ENCODE measurements around the gene THRAP3.
"Not testable (repeated sequence)": the region's sequence is repeated elsewhere in the genome, so short reads cannot be mapped to it uniquely, and the experiment has no call there.

THRAP3 gene, protein sequence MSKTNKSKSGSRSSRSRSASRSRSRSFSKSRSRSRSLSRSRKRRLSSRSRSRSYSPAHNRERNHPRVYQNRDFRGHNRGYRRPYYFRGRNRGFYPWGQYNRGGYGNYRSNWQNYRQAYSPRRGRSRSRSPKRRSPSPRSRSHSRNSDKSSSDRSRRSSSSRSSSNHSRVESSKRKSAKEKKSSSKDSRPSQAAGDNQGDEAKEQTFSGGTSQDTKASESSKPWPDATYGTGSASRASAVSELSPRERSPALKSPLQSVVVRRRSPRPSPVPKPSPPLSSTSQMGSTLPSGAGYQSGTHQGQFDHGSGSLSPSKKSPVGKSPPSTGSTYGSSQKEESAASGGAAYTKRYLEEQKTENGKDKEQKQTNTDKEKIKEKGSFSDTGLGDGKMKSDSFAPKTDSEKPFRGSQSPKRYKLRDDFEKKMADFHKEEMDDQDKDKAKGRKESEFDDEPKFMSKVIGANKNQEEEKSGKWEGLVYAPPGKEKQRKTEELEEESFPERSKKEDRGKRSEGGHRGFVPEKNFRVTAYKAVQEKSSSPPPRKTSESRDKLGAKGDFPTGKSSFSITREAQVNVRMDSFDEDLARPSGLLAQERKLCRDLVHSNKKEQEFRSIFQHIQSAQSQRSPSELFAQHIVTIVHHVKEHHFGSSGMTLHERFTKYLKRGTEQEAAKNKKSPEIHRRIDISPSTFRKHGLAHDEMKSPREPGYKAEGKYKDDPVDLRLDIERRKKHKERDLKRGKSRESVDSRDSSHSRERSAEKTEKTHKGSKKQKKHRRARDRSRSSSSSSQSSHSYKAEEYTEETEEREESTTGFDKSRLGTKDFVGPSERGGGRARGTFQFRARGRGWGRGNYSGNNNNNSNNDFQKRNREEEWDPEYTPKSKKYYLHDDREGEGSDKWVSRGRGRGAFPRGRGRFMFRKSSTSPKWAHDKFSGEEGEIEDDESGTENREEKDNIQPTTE

DNA sequence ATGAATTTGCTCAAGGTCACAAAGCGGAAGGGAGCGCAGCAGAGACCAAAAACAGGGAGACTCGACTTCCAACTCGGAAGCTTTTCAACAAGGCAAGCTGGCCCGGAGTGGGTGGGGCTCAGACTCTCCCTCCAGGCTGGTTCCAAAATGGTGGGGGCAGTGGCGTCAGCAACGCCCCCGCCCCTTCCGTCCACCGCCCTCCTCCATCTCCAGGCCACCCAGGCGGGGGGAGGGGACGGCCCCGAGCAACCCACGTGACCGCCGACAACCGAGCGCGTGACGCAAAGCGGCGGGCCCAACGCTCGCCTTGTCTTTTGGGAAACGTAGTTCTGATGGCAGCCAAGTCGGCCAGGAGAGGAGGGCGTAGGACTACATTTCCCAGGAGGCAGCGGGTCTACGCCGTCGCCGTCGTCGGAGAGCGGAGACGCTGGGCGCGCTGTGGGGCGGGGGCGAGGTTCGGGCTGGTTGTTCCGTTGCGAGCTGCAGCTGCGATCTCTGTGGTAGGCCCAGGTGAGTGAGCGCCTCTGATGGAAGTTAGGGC, at the start of gene THRAP3:
TSS of gene THRAP3 (plus strand) at position 448 of the 541 bp plus-strand sequence. CDS start 58,121 bp downstream, outside the sequence.
- DNase-seq = peak; percentile 94

- DNase-seq = no peak
These were observed 49.5 kb upstream of the THRAP3 start for GRCh38 chr1:36174713-36175112.

GRCh38 chr1:36175137-36176095, 48.8 kb upstream of the THRAP3 start:
- no peak for DNase-seq

DNA sequence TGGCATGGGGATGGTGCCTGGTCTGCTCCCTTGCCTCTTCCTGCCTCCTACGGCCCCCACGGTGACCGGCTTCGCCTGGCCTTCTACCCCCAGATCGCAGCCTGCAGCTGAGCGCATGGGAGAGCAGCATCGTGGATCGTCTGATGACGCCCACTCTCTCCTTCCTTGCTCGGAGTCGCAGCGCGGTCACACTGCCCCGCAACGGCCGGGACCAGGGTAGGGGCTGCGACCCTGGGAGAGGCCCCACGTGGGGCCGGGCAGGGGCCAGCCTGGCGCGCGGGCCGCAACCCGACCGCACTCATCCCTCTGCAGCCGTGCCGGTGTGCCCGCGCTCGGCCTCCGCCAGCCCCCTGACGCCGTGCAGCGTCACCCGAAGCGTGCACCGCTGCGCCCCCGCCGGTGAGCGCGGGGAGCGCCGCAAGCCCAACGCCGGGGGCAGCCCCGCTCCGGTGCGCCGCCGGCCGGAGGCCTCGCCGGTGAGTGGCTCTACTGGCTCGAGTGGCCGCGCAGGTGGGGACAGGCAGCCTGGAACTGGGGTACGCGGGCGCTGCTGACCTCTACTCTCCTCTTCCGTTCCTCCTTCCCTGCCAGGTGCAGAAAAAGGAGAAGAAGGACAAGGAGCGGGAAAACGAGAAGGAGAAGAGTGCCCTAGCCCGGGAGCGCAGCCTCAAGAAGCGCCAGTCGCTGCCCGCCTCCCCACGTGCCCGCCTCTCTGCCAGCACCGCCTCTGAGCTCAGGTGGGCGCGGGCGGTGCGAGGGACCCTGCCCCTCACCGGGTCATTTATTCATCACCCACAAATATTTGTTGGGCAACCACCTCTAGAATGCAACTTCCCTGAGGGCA, 47.9 kb upstream of the THRAP3 start:
- DNase-seq = no peak

- DNase-seq = no peak
These were observed 46.4 kb upstream of the THRAP3 start for GRCh38 chr1:36177589-36178431.

GRCh38 chr1:36178471-36179219, 45.6 kb upstream of the THRAP3 start:
- DNase-seq = no peak

DNA sequence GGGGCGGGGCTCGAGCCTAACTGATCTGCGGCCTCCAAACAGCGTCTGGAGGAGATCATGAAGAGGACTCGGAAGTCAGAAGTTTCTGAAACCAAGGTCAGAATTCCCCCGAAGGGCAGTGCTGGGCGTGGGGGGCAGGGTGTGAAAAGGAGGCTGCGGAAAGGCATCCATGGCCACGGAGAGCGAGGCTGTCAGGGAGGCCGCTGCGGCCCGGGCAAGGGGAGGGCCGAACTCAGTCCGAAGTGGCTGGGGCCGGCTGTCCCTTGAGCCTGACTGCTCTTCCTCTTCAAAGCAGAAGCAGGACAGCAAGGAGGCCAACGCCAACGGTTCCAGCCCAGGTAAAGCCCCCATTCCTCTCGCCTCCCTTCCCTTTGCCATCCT, 45.0 kb upstream of the THRAP3 start:
- no peak for DNase-seq

DNA sequence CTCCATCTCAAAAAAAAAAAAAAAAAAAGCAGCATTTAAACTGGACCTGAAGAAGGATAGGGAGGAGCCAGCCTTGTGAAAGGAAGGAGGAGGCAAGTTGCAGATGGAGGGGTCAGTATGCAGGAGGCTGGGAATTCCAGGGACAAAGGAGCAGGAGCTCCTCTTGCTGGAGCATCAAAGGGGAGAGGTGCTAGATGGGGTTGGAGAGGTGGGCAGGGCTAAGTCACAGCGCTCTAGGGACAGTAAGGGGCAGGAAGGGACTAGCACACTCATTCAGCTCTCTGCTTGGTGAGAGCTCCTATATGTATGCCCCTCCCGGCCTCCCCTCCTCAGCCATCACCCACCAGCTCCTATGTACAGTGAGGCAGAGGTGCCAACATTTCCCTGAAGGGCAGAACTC, 41.5 kb upstream of the THRAP3 start:
- no peak for DNase-seq

DNA sequence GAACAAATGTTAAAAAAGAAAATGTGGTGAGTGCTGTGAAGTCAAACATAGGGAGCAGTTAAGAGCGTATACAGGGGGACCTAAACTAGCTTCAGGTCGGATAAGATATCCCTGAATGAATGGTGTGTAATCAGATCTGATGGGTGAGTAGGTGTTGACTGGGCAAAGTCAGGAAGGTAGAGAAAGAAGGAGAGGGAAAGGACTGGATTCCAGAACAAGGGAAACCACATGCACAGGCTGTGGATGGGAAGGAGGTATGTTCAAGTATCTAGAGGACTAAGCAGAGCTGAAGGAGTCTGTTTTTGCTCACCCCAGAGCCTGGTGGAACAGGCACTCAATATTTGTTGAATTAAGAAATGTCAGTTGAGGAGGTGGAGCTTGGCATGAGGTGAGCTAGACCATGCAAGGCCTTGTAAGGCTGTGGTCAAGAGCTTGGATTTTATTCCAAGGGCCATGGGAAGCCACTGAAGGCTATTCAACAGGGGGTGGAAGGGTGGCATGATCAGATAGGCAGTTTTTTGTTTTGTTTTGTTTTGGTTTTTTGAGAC, 40.9 kb upstream of the THRAP3 start:
- DNase-seq = no peak

DNA sequence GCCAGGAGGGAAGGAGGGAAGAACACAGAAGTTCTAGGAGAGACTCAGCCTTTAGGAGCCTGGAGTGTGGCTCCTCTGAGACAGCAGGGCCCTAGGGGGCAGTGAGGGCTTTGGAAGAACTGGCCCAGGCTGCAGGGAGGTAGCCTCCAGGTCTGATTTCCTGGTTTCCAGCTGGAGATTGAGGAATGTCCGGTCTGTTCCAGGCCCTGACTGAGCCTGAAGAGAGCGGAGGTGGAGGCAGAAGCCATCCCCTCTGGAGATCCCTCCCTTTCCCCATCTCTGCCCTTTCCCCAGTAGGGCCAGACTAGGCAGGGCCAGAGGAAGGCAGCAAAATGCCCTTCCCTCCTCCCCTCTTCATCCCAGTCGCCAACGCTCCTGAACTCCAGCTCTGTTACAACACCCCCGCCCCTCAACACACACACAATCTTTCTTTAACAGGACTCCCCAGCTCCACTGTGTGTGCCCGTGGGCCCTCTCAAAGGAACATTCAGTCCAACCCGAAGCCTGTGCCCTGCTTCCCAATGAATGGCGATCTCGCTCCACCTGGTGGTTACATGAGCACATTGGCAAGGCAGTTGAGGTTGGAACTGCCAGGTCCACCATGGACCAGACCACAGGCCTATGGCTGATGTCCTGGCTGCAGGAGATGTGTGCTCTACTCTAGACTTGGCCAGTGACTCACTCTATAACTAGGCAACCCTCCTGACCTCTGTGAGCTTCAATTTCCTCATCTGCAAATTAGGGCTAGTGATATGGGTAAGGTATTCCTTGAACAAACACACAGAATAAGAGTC, 36.2 kb upstream of the THRAP3 start:
- no peak for DNase-seq

- not testable (repeated sequence) for DNase-seq
These were observed 27.4 kb upstream of the THRAP3 start for GRCh38 chr1:36196805-36197204.

DNA sequence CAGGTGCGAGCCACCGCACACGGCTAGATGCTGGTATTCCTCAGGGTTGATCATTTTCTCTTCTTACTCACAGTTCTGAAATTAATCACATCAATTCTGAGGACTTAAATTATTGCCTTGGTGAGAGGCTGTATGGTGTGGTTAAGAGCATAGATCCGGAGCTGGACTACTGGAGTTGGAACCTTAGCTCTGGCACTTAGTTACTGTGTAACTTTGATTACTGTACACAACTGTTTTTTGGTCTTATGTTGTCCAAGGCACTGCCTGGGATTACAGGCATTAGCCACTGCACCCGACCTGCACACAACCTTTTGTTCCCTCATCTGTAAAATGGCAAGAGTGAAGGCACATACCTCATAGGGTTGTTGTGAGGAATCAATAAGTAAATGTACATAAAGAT, 25.6 kb upstream of the THRAP3 start:
- no peak for DNase-seq

DNA sequence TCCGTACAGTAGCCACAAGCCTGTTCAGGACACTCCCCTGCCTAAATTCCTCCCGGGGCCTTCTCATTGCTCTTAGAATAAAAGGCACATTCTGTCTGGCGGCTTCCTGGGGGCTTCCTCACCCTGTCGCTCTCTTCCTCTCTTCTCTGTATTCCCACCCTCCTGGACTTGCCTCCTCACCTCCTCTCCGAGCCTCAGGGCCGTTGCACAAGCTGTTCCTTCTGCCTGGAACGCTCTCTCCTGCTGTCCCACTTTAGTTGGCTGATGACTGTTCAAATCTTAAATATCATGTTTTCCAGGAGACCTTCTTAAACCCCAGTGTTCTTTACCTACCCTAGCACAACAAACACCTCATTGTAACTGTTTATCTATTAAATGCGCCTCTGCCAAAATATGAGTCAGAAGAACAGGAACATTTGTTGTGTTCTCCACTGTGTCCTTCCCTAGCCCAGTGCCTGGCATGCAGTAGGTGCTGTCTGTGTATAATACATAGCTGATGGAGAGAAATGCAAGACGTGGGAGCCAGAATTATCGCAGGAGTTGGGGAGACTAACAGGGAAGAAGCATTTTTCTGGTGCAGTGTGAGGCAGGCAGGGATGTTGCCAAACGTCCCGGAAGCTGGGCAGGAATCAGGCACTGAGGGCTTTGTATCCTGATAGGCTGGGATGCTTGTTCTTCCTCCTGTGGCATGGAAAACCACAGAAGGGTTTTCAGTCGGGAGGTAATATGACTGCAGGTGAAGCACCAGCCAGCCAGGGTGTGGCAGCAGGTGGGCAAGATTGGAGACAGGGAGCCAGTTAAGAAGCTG, 24.1 kb upstream of the THRAP3 start:
- DNase-seq = no peak

DNA sequence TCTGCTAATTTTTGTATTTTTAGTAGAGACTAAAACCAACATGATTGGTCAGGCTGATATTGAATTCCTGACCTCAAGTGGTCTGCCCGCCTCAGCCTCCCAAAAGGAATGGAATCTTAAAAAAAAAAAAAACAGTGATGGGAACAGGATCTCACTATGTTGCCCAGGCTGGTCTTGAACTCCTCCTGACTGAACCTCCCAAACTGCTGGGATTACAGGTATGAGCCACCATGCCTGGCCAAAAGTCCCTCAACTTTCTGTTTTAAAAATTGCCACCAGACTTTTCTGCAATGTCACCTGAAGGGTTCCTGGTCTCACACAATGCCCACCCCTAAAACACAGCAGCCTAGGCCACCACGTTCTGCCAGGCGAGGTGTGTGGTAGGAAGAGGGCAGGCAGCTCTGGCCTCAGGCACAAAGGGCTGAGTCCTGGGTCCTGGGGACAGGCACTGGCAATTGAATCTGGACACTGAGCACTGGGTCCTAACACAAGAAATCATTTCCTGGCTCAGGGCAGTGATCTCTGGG, 21.2 kb upstream of the THRAP3 start:
- DNase-seq = no peak

GRCh38 chr1:36203554-36204346, 20.5 kb upstream of the THRAP3 start:
- no peak for DNase-seq

GRCh38 chr1:36204347-36204909, 19.8 kb upstream of the THRAP3 start:
- no peak for DNase-seq
